ENCODE results near the gene IRS1. TPM values are rescaled to one million over a fixed set of nuclear protein-coding genes. Genes with fewer than 3 reads are reported as not detected.

The IRS1 gene
- polyA plus RNA-seq, 1 donor (not counting 4 experiments of a cell fraction or from before 2014, with no cell fraction given): 11.2 TPM

- H3K79me2 ChIP-seq (ENCODE audit: control insufficient read depth, insufficient read depth, low read length): peaks cover 22% of the 10 kb centered on the region
- no peak for DNase-seq (ENCODE audit: low read depth, low spot score)
- H2AFZ ChIP-seq (ENCODE audit: control insufficient read depth, low read length): no peak overlapping the region
- peaks cover 15% of the 10 kb centered on the region for H3K4me1 ChIP-seq (ENCODE audit: control insufficient read depth, extremely low read depth, insufficient read depth, low read length)
- H3K27ac ChIP-seq (ENCODE audit: control insufficient read depth, insufficient read depth, low read length): no peak overlapping the region
- H3K9me3 ChIP-seq (ENCODE audit: control insufficient read depth, low read depth, low read length): no peaks in the 10 kb centered on the region
- TF ChIP-seq, protein P1, sequence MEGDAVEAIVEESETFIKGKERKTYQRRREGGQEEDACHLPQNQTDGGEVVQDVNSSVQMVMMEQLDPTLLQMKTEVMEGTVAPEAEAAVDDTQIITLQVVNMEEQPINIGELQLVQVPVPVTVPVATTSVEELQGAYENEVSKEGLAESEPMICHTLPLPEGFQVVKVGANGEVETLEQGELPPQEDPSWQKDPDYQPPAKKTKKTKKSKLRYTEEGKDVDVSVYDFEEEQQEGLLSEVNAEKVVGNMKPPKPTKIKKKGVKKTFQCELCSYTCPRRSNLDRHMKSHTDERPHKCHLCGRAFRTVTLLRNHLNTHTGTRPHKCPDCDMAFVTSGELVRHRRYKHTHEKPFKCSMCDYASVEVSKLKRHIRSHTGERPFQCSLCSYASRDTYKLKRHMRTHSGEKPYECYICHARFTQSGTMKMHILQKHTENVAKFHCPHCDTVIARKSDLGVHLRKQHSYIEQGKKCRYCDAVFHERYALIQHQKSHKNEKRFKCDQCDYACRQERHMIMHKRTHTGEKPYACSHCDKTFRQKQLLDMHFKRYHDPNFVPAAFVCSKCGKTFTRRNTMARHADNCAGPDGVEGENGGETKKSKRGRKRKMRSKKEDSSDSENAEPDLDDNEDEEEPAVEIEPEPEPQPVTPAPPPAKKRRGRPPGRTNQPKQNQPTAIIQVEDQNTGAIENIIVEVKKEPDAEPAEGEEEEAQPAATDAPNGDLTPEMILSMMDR (optimal IDR thresholded peaks at IDR 0.05 in 1 of 3, IDR thresholded peaks at IDR 0.05 in 1 of 3, conservative IDR thresholded peaks at IDR 0.05 in 1 of 3; ENCODE audit: extremely low read depth in 1 of 3, insufficient read depth in 2 of 3, low read length in 3 of 3): no peak
- no peak for TF ChIP-seq EZH2 (IDR thresholded peaks at IDR 0.05; ENCODE audit: low read length)
- H4K20me1 ChIP-seq (ENCODE audit: control insufficient read depth, extremely low read depth, insufficient read depth, low read length): no peaks in the 10 kb centered on the region
- H3K4me2 ChIP-seq (ENCODE audit: control insufficient read depth, extremely low read depth, insufficient read depth, low read depth, low read length): no peak overlapping the region
- no peaks in the 10 kb centered on the region for H3K27me3 ChIP-seq (ENCODE audit: control insufficient read depth, extremely low read depth, insufficient read depth, low read length)
- H3K36me3 ChIP-seq (ENCODE audit: control insufficient read depth in 2 of 2, extremely low read depth in 1 of 2, insufficient read depth in 2 of 2, low read length in 2 of 2): peaks cover 0 to 5% of the 10 kb centered on the region in 2 experiments
- dilution Hi-C loops (cut with MboI; ENCODE audit: extremely low pct_ligation_motif_present, low sequenced_read_pairs): no loop called here
- H3K9me1 ChIP-seq (ENCODE audit: control insufficient read depth, extremely low read depth, insufficient read depth, low read length): no peaks in the 10 kb centered on the region
- FAIRE-seq: no peak
- H3K4me3 ChIP-seq (ENCODE audit: control insufficient read depth in 2 of 3, extremely low read depth in 1 of 3, insufficient read depth in 2 of 3, low read depth in 1 of 3, low read length in 3 of 3): no peak overlapping the region
- no peak overlapping the region for H3K9ac ChIP-seq (ENCODE audit: control insufficient read depth, extremely low read depth, insufficient read depth, low read length)
Observed at GRCh38 chr2:226839161-226839560, 39.5 kb upstream of the IRS1 start.

GRCh38 chr2:226838722-226839121, 39.1 kb upstream of the IRS1 start:
- Histone ChIP-seq H3K9ac (ENCODE audit: control insufficient read depth, extremely low read depth, insufficient read depth, low read length) (no peak overlapping the region), H3K27me3 (ENCODE audit: control insufficient read depth, extremely low read depth, insufficient read depth, low read length) (no peaks in the 10 kb centered on the region), H3K9me3 (ENCODE audit: control insufficient read depth, low read depth, low read length) (no peaks in the 10 kb centered on the region), H3K4me3 (ENCODE audit: control insufficient read depth in 2 of 3, extremely low read depth in 1 of 3, insufficient read depth in 2 of 3, low read depth in 1 of 3, low read length in 3 of 3) (no peak overlapping the region), H3K4me1 (ENCODE audit: control insufficient read depth, extremely low read depth, insufficient read depth, low read length) (peaks cover 15% of the 10 kb centered on the region), H3K9me1 (ENCODE audit: control insufficient read depth, extremely low read depth, insufficient read depth, low read length) (no peaks in the 10 kb centered on the region), H2AFZ (ENCODE audit: control insufficient read depth, low read length) (no peak overlapping the region), H3K36me3 (ENCODE audit: control insufficient read depth in 2 of 2, extremely low read depth in 1 of 2, insufficient read depth in 2 of 2, low read length in 2 of 2) (peaks cover 0 to 5% of the 10 kb centered on the region in 2 experiments), H3K27ac (ENCODE audit: control insufficient read depth, insufficient read depth, low read length) (no peak overlapping the region), H4K20me1 (ENCODE audit: control insufficient read depth, extremely low read depth, insufficient read depth, low read length) (no peaks in the 10 kb centered on the region), H3K79me2 (ENCODE audit: control insufficient read depth, insufficient read depth, low read length) (peaks cover 22% of the 10 kb centered on the region), H3K4me2 (ENCODE audit: control insufficient read depth, extremely low read depth, insufficient read depth, low read depth, low read length) (no peak overlapping the region)
- no peak for TF ChIP-seq EZH2 (IDR thresholded peaks at IDR 0.05; ENCODE audit: low read length)
- TF ChIP-seq, protein P1 (optimal IDR thresholded peaks at IDR 0.05 in 1 of 3, IDR thresholded peaks at IDR 0.05 in 1 of 3, conservative IDR thresholded peaks at IDR 0.05 in 1 of 3; ENCODE audit: extremely low read depth in 1 of 3, insufficient read depth in 2 of 3, low read length in 3 of 3): no peak
- dilution Hi-C loops (cut with MboI; ENCODE audit: extremely low pct_ligation_motif_present, low sequenced_read_pairs): no loop called here
- no peak for DNase-seq (ENCODE audit: low read depth, low spot score)
- FAIRE-seq: no peak

All from keratinocyte (primary cell).